Activated CD8-positive, alpha-beta memory T cell treated with anti-CD3 and anti-CD28 coated beads, Interleukin-2, amount 10 ng/mL, durations not matched to agents 7 days and 5 days (primary cell): ENCODE results near the gene SLC7A10. TPM values are rescaled to one million over a fixed set of nuclear protein-coding genes. Genes with fewer than 3 reads are reported as not detected.

Experiments
- ATAC-seq: fragments of 150-1000 bp; cut with Tn5 transposase; one replicate; pipeline ENCODE4 v1.10.0; 2021; ENCODE audit warnings: moderate library complexity
- CTCF ChIA-PET: fragments of 350-600 bp; sonication (Branson Sonifier 250); formaldehyde crosslinking; loops from one replicate; lab custom pipeline; 2021; ENCODE audit warnings: antibody characterized with exemption; lab: Charles Lee
- DNase-seq: peaks from one replicate; pipeline ENCODE4 v3.0.0-alpha.2; 2020
- H3K27ac Mint-ChIP-seq: one replicate; pipeline ENCODE4 v1.8.0; 2021; ENCODE audit warnings: mild to moderate bottlenecking, mixed read lengths
- H3K27me3 Mint-ChIP-seq: one replicate; pipeline ENCODE4 v1.8.0; 2021; ENCODE audit warnings: mixed read lengths
- H3K36me3 Mint-ChIP-seq: one replicate; pipeline ENCODE4 v1.8.0; 2021; ENCODE audit warnings: mild to moderate bottlenecking, mixed read lengths
- H3K4me1 Mint-ChIP-seq: one replicate; pipeline ENCODE4 v1.8.0; 2021; ENCODE audit warnings: mixed read lengths
- H3K4me3 Mint-ChIP-seq: one replicate; pipeline ENCODE4 v1.8.0; 2021; ENCODE audit warnings: mild to moderate bottlenecking, moderate library complexity, mixed read lengths
- H3K9me3 Mint-ChIP-seq: one replicate; pipeline ENCODE4 v1.8.0; 2022; ENCODE audit warnings: low read depth, mixed read lengths
- total RNA-seq, 2 experiments: library from RNA; stranded (reverse); gene quantifications; one replicate each; pipeline ENCODE4 v1.2.3, GENCODE V29; 2021

Gene SLC7A10
- total RNA-seq, 2 experiments from 2014 or later = not detected

DNA sequence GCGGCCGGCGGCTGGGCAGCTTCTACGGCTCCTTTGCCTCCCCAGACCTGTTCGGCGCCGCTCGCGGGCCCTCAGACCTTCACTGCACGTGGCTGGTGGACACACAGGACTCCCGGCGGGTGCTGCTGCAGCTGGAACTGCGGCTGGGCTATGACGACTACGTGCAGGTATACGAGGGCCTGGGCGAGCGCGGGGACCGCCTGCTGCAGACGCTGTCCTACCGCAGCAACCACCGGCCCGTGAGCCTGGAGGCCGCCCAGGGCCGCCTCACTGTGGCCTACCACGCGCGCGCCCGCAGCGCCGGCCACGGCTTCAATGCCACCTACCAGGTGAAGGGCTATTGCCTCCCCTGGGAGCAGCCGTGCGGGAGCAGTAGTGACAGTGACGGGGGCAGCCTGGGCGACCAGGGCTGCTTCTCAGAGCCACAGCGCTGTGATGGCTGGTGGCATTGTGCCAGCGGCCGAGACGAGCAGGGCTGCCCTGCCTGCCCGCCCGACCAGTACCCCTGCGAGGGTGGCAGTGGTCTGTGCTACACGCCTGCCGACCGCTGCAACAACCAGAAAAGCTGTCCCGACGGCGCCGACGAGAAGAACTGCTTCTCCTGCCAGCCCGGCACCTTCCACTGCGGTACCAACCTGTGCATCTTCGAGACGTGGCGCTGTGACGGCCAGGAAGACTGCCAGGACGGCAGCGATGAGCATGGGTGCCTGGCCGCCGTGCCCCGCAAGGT lies 20.0 kb downstream of the SLC7A10 start:
- H3K4me1 Mint-ChIP-seq = no peaks in the 10 kb centered on the region
- DNase-seq (no peak), ATAC-seq (no peak)
- no peaks in the 10 kb centered on the region for H3K27me3 Mint-ChIP-seq
- H3K36me3 Mint-ChIP-seq = no peaks in the 10 kb centered on the region
- CTCF ChIA-PET = no interaction called here
- no peaks in the 10 kb centered on the region for H3K9me3 Mint-ChIP-seq
- no peak overlapping the region for H3K4me3 Mint-ChIP-seq
- no peak overlapping the region for H3K27ac Mint-ChIP-seq

DNA sequence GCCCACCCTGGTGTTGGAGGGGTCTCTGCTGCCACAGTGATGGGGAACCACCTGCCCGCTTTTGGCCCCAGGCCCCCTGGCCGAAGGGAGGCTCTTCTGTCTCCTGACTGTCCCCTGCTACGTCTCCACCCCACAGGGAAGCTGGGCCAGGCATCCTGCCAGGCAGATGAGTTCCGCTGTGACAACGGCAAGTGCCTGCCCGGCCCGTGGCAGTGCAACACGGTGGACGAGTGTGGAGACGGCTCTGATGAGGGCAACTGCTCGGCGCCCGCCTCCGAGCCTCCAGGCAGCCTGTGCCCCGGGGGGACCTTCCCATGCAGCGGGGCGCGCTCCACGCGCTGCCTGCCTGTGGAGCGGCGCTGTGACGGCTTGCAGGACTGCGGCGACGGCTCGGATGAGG lies 20.5 kb downstream of the SLC7A10 start:
- DNase-seq = no peak
- no peak for ATAC-seq
- CTCF ChIA-PET = no interaction called here
- no peak overlapping the region for H3K27ac Mint-ChIP-seq
- H3K4me3 Mint-ChIP-seq = no peak overlapping the region
- H3K4me1 Mint-ChIP-seq = no peaks in the 10 kb centered on the region
- no peaks in the 10 kb centered on the region for H3K27me3 Mint-ChIP-seq
- no peaks in the 10 kb centered on the region for H3K9me3 Mint-ChIP-seq
- no peaks in the 10 kb centered on the region for H3K36me3 Mint-ChIP-seq

DNA sequence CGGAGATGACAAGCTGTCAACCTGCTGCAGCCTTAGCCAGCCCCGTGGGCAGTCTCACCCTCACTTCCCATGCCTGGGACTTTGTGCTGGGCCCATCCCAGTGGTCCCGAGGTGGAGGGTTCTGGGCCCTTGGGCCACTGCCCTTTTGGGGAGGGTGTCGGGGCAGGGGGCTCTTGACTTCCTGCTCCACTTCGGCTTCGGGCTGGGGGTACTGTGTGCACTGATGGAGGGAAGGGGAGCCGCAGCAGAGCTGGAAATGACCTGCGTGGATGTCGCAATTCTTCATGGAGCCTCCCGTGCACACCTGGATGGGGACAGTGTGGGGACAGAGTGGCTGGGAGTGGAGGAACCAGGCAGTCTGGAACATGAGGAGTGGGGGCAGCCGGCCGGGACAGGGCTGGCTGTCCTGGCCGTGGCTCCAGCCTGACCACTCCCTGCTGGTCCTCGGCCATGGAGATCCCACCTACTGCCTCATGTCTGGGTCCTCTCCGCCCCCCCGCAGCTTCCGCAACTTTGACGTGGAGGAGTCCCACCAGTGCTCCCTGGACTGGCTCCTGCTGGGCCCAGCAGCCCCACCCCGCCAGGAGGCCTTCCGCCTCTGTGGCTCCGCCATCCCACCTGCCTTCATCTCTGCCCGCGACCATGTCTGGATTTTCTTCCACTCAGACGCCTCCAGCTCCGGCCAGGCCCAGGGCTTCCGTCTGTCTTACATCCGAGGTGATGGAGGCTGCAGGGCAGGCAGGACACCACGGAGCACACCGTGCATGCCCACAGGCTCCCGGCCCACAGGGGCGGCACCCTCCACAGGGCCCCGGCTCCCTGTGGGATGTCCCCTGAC lies 21.3 kb downstream of the SLC7A10 start:
- CTCF ChIA-PET = interaction anchor here (0.6 to 1.0 kb wide), 2 partner anchors 20 to 81 kb away, joined by 3 read pairs; no protein-coding TSS in a partner anchor
- Mint-ChIP-seq H3K27ac (no peak overlapping the region), H3K4me1 (no peaks in the 10 kb centered on the region), H3K36me3 (no peaks in the 10 kb centered on the region), H3K4me3 (no peak overlapping the region), H3K9me3 (no peaks in the 10 kb centered on the region), H3K27me3 (no peaks in the 10 kb centered on the region)
- no peak for DNase-seq
- ATAC-seq = no peak

DNA sequence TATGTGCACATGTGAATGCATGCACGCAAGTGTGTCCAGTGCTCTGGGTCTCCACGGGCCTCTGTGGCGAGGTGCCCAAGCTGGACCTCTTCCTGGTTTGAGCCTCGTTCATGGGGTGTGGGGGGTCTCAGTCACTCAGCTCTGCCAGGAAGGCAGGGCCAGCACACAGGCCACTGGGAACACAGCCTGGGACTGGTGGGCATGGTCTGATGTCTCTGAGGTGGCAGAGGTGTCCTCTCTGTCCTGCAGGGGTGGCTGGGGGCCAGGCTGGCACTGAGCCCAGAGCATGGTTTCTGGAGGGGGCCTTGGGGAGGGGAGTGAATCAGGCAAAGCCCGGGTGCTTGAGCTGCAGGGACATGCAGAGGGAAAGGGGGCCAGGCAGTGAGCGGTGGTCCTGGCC lies 22.1 kb downstream of the SLC7A10 start:
- CTCF ChIA-PET = interaction anchor here (0.6 to 1.0 kb wide), 2 partner anchors 19 to 80 kb away, joined by 3 read pairs; no protein-coding TSS in a partner anchor
- ATAC-seq (no peak), DNase-seq (no peak)
- Mint-ChIP-seq H3K27me3 (no peaks in the 10 kb centered on the region), H3K4me1 (no peaks in the 10 kb centered on the region), H3K27ac (no peak overlapping the region), H3K4me3 (no peak overlapping the region), H3K36me3 (no peaks in the 10 kb centered on the region), H3K9me3 (no peaks in the 10 kb centered on the region)

DNA sequence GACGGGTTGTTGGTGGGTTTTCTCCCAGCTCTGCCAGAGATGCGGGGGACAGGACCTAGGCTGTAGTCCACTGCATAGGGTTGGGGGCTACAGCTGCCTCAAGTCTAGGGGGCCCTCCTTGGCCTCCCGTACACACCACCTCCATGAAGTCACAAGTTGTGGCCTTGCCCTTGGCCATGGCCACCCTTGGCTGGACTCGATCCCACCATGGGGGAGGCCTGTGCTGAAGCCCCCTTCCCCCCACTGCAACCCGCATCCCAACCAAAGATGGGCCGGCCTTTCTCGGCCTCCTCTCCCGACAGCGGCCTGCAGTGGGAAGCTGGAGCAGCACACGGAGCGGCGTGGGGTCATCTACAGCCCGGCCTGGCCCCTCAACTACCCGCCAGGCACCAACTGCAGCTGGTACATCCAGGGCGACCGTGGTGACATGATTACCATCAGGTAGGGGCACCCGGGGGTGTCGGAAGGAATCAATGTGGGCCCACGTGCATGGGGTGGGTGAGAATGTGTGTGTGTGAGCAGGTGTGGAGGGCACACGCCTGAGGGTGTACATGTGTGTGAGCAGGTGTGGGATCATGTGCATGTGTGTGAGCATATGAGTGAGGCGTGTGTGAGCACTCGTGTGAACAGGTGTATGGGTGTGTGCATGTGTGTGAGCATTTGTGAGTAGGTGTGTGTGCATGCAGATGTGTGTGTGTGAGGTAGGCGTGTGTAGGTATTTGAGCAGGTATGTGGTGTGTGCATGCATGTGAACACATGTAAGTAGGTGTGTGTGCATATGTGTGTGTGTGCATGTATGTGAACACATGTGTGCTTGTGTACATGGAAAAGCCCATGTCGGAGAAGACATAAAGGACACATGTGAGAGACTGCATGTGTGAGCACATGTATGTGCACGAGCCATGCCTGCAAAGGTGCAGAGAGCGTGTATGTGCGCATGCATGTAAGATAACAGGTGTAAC lies 22.8 kb downstream of the SLC7A10 start:
- H3K27ac Mint-ChIP-seq = no peak overlapping the region
- H3K4me3 Mint-ChIP-seq = no peak overlapping the region
- H3K9me3 Mint-ChIP-seq = no peaks in the 10 kb centered on the region
- H3K4me1 Mint-ChIP-seq = no peaks in the 10 kb centered on the region
- ATAC-seq = no peak
- DNase-seq = no peak
- no peaks in the 10 kb centered on the region for H3K36me3 Mint-ChIP-seq
- CTCF ChIA-PET = no interaction called here
- H3K27me3 Mint-ChIP-seq = no peaks in the 10 kb centered on the region

DNA sequence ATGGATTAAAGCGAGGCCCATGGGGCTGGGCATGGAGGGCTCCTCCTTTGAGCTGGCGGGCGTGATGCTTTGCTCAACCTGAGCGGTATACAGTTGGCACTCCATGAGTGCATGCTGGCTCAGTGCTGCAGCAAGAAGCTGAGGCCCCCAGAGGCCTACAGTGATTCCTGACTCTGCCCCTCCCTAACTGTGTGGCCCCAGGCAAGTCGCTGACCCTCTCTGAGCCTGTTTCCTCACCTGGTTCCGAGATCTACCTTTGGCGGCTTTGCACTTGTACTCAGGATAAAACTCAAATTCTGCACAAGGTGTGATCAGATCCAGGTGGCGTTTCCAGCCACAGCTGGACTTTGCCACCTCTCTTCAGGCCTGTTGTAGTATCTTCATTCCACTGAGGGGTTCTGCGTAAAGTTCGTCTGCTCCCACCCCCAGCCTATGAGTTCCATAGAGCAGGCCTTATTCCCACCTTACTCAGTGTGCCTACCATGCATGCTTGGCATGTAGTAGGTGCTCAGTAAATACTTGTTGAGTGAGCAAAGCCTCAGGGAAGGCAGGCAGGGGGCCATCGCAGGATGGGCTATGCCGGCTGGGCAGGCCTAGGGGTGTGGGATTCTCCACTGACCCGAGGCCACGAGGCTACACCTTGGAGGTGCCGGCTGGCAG lies 23.6 kb downstream of the SLC7A10 start:
- CTCF ChIA-PET = no interaction called here
- H3K27me3 Mint-ChIP-seq = no peaks in the 10 kb centered on the region
- no peaks in the 10 kb centered on the region for H3K9me3 Mint-ChIP-seq
- no peaks in the 10 kb centered on the region for H3K36me3 Mint-ChIP-seq
- no peak for ATAC-seq
- no peak for DNase-seq
- no peak overlapping the region for H3K4me3 Mint-ChIP-seq
- peaks cover 2% of the 10 kb centered on the region for H3K4me1 Mint-ChIP-seq
- H3K27ac Mint-ChIP-seq = no peak overlapping the region

DNA sequence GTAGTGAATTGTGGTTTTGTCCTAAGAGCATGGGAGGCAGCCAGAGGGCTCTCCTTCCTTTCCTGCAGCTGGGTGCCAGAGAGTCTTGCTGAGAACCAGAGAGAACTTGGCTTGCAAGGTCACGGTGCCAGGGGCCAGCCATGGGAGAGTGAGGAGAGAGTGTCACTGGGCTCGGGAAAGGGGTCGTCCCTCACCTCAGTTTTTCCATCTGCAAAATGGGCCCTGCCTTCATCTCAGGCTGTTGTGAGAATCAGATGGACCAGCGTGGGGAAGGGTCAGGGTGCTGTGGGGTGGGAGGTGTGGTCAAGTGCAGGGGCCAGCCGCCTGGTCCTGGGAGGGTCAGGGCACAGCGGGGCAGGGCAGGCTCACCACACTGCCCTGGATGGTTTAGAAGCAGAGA lies 24.2 kb downstream of the SLC7A10 start:
- ATAC-seq = no peak
- H3K9me3 Mint-ChIP-seq = no peaks in the 10 kb centered on the region
- H3K4me1 Mint-ChIP-seq = peaks cover 2% of the 10 kb centered on the region
- H3K27me3 Mint-ChIP-seq = no peaks in the 10 kb centered on the region
- H3K36me3 Mint-ChIP-seq = no peaks in the 10 kb centered on the region
- no peak for DNase-seq
- H3K27ac Mint-ChIP-seq = no peak overlapping the region
- CTCF ChIA-PET = interaction anchor here (1.7 kb wide), 1 partner anchor 17 kb away, joined by 5 read pairs; no protein-coding TSS in a partner anchor
- H3K4me3 Mint-ChIP-seq = no peak overlapping the region

DNA sequence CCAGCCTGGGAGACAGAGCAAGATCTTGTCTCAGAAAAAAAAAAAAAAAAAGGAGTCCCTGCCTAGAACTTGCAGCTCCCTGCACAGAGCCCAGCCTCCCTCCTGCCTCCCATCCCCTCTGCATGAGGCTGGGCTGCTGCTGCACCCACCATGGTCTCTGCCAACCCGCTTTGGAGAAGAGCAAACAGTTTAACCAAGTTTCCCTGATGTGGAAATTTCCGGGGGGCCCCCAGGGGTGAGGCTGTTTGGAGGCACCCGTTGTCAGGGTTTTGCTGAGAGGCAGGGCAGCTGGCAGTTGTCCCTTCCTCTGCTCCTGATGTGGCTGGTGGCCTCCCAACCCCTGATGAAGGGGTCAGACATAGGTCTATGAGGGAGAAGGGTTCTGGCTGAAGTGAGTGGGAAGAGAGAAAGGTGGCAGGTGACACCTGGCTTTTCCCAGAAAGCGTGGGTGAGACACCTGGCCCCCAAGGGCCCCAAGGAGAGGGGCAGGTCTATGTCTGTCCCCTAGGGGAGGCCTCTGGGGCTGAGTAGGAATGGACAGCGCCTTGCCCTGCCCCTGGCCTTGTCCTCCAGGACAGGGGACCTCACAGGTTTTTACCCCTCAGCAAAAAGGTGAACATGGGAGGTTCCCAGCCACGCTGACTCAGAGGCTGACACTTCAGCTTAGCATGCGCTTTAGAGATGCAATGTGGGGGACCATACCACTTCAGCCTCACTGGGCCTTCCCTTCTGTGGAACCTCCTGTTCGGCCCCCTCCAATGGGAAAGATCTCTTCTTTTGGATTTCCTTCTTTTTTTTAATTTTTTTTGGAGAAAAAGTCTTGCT lies 26.0 kb downstream of the SLC7A10 start:
- no peak overlapping the region for H3K4me3 Mint-ChIP-seq
- no peak overlapping the region for H3K27ac Mint-ChIP-seq
- H3K27me3 Mint-ChIP-seq = peaks cover 13% of the 10 kb centered on the region
- H3K9me3 Mint-ChIP-seq = no peaks in the 10 kb centered on the region
- H3K4me1 Mint-ChIP-seq = peaks cover 2% of the 10 kb centered on the region
- ATAC-seq (no peak), DNase-seq (no peak)
- CTCF ChIA-PET = interaction anchor here (1.7 to 2.9 kb wide), 2 partner anchors 15 to 16 kb away, joined by 5 to 13 read pairs; no protein-coding TSS in a partner anchor
- no peaks in the 10 kb centered on the region for H3K36me3 Mint-ChIP-seq

DNA sequence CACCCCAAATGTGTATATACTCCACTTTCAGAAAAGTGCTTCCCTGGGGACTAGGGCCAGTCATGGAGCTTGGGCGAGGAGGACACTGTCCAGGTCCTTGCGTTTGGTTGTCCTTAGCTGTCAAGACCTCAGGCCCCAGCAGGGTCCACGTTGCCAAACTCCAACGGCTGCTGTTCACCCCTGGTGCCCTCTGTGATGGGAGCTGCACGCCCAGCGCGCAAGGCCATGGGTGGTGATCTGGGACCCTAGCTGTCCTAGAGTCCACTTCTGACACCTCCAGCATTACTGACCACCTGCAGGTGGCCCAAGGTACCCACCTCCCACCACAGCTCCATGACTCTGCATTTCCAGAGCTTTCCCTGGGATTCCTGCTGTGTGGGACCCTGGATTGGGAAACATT lies 27.5 kb downstream of the SLC7A10 start:
- Mint-ChIP-seq H3K27ac (no peak overlapping the region), H3K4me3 (no peak overlapping the region), H3K4me1 (peaks cover 2% of the 10 kb centered on the region), H3K27me3 (peaks cover 20% of the 10 kb centered on the region), H3K9me3 (no peaks in the 10 kb centered on the region), H3K36me3 (no peaks in the 10 kb centered on the region)
- CTCF ChIA-PET = interaction anchor here (0.5 to 2.9 kb wide), 2 partner anchors 14 to 330 kb away, joined by 3 to 13 read pairs; no protein-coding TSS in a partner anchor
- DNase-seq = no peak
- ATAC-seq = no peak

DNA sequence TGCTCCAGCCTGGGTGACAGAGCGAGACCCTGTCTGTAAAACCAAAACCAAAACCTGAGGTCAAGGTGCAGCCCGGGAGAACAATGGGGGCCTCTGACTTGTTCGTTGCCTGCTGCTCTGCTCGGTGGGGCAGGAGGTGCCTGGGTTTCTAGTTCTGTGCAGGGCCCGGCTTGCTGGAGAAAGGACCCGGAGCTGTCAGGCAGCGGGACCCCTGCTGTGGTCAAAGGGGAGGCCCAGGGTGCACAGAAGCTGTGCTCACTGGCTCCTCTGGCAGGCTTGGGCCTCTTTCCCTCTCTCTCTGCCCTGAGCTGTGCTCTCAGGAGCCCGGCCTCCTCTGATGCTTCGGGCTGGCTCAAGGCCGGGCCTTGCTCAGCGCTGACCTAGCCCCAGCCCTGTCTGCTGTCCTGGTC lies 28.1 kb downstream of the SLC7A10 start:
- Mint-ChIP-seq H3K4me3 (no peak overlapping the region), H3K36me3 (no peaks in the 10 kb centered on the region), H3K9me3 (no peaks in the 10 kb centered on the region), H3K27ac (no peak overlapping the region), H3K4me1 (peaks cover 2% of the 10 kb centered on the region), H3K27me3 (peaks cover 26% of the 10 kb centered on the region)
- no peak for DNase-seq
- ATAC-seq = no peak
- CTCF ChIA-PET = interaction anchor here (2.9 kb wide), 1 partner anchor 13 kb away, joined by 13 read pairs; no protein-coding TSS in a partner anchor

DNA sequence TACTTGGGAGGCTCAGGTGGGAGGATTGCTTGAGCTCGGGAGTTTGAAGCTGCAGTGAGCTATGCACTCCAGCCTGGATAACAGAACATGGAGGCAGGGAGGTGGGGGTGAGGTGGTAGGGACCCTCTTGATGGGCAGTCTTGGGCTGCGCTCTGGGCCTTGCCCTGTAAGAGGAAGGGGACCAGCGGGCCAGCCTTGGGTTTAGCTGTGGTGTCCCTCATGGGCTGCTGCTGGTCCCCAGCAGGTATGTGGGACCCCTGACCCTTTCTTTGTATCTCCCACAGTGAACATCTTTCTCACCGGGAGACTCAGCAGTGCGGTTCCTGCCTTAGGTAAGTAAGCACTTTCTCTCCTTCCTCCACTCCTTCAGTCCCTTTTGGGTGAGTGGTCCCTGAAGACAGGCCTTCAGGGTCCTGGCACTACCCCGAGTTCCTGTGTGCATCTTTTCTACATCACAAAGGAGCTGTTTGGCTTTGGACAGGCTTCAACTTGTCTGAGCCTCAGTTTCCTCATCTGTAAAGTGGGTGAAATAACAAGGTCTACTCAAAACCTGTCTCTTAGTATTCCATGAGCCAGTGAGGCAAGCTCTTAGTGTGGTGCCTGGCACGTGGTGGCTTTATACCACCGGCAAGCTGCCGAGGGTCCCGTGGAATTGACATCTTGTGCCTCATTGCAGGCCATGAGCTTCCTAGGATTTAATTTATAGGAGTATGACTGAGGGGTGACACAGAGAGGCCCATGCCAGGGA lies 29.0 kb downstream of the SLC7A10 start:
- ATAC-seq (no peak), DNase-seq (no peak)
- peaks cover 2% of the 10 kb centered on the region for H3K4me1 Mint-ChIP-seq
- H3K4me3 Mint-ChIP-seq = no peak overlapping the region
- H3K27me3 Mint-ChIP-seq = peaks cover 36% of the 10 kb centered on the region
- H3K36me3 Mint-ChIP-seq = no peaks in the 10 kb centered on the region
- no peak overlapping the region for H3K27ac Mint-ChIP-seq
- H3K9me3 Mint-ChIP-seq = no peaks in the 10 kb centered on the region
- CTCF ChIA-PET = interaction anchor here (2.3 to 2.9 kb wide), 2 partner anchors 12 to 13 kb away, joined by 6 to 13 read pairs; no protein-coding TSS in a partner anchor
